Cardiac fibroblast (primary cell): ENCODE measurements around the gene PROX1.
A peak's percentile ranks its signal among the peaks of the same experiment; 100 is the strongest.

Source experiments
- DNase-seq, 2 donors: peaks; one replicate each; pipeline versions ENCODE4 v3.0.0 to v3.0.0-alpha.2; 2010; ENCODE audit warnings: low read depth in 2 of 2
- H3K4me3 ChIP-seq, 2 donors: replicated peaks in 1 of 2; 1 replicate in 1 of 2; 2 replicates in 1 of 2; pipeline ENCODE4 v1.5.1; 2011; ENCODE audit warnings: low read depth in 2 of 2, low read length in 2 of 2, mild to moderate bottlenecking in 2 of 2, moderate library complexity in 1 of 2
- CTCF ChIP-seq: IDR thresholded peaks from one replicate; pipeline ENCODE4 v1.5.1; 2011; ENCODE audit warnings: low read depth, mild to moderate bottlenecking, low read length, inconsistent platforms

Gene PROX1

GRCh38 chr1:214027498-214027897 is 39.7 kb downstream of the PROX1 start:
- no peak for DNase-seq
- no peak overlapping the region for H3K4me3 ChIP-seq
- TF ChIP-seq CTCF, result no peak

- H3K4me3 ChIP-seq, result no peak overlapping the region
- TF ChIP-seq CTCF, result no peak
- no peak for DNase-seq
Observed at GRCh38 chr1:214028095-214028494, 40.3 kb downstream of the PROX1 start.

GRCh38 chr1:214028649-214029406 is 41.1 kb downstream of the PROX1 start:
- DNase-seq, result no peak
- no peak for TF ChIP-seq CTCF
- H3K4me3 ChIP-seq, result no peak overlapping the region

GRCh38 chr1:214029796-214030195 is 42.0 kb downstream of the PROX1 start:
- H3K4me3 ChIP-seq, result no peak overlapping the region
- peak in 1 of 2 donors; percentile 5 for DNase-seq
- no peak for TF ChIP-seq CTCF

- TF ChIP-seq CTCF, result no peak
- no peak overlapping the region for H3K4me3 ChIP-seq
- no peak for DNase-seq
Observed at GRCh38 chr1:214031267-214031650, 43.5 kb downstream of the PROX1 start.

GRCh38 chr1:214037468-214037867 is 49.7 kb downstream of the PROX1 start:
- no peak overlapping the region for H3K4me3 ChIP-seq
- no peak for TF ChIP-seq CTCF

More at GRCh38 chr1:214037468-214037867, 49.7 kb downstream of the PROX1 start:
- DNase-seq, result no peak
